Keratinocyte (primary cell): Measurements from ENCODE around the gene UBE2R2. TPM values are rescaled to one million over a fixed set of nuclear protein-coding genes. Genes with fewer than 3 reads are reported as not detected.

Experiments used
- DNase-seq: peaks from one replicate; pipeline ENCODE4 v3.0.0-alpha.2; 2011; ENCODE audit warnings: low read depth, missing footprints, low spot score
- FAIRE-seq: peaks from 2 replicates; lab custom pipeline; 2011; peaks lifted over from hg19 to GRCh38; lab: Jason Lieb, UNC
- H2AFZ ChIP-seq: 2 replicates; pipeline ENCODE4 v1.6.0; 2012; ENCODE audit warnings: low read length, control low read depth, inconsistent platforms; ENCODE audit not compliant: control insufficient read depth
- H3K27ac ChIP-seq: 2 replicates; pipeline ENCODE4 v1.5.1; 2011; ENCODE audit warnings: low read length; ENCODE audit not compliant: control insufficient read depth, insufficient read depth
- H3K27me3 ChIP-seq: 3 replicates; pipeline ENCODE4 v1.6.0; 2011; ENCODE audit warnings: low read length; ENCODE audit not compliant: control insufficient read depth, insufficient read depth; ENCODE audit errors: extremely low read depth
- H3K36me3 ChIP-seq, 2 experiments: 2 replicates in 1 of 2; 3 replicates in 1 of 2; pipeline ENCODE4 v1.5.1; 2011; ENCODE audit warnings: low read length in 2 of 2, mild to moderate bottlenecking in 1 of 2; ENCODE audit not compliant: control insufficient read depth in 2 of 2, insufficient read depth in 2 of 2; ENCODE audit errors: extremely low read depth in 1 of 2
- H3K4me1 ChIP-seq: 3 replicates; pipeline ENCODE4 v1.5.1; 2011; ENCODE audit warnings: low read length; ENCODE audit not compliant: control insufficient read depth, insufficient read depth; ENCODE audit errors: extremely low read depth
- H3K4me2 ChIP-seq: 3 replicates; pipeline ENCODE4 v1.6.0; 2011; ENCODE audit warnings: low read depth, low read length; ENCODE audit not compliant: control insufficient read depth, insufficient read depth; ENCODE audit errors: extremely low read depth
- H3K4me3 ChIP-seq, 3 experiments: fragments of 200-600 bp in 1 of 3; sonication (generic) in 1 of 3; 2 replicates in 2 of 3; 3 replicates in 1 of 3; pipeline ENCODE4 v1.5.1; 2011 to 2016; ENCODE audit warnings: low read length in 3 of 3, mild to moderate bottlenecking in 3 of 3, control low read depth in 2 of 3, inconsistent platforms in 1 of 3, low read depth in 1 of 3, mixed read lengths in 1 of 3, mixed run types in 1 of 3, moderate library complexity in 1 of 3; ENCODE audit not compliant: control insufficient read depth in 2 of 3, insufficient read depth in 2 of 3; ENCODE audit errors: extremely low read depth in 1 of 3
- H3K79me2 ChIP-seq: 2 replicates; pipeline ENCODE4 v1.6.0; 2012; ENCODE audit warnings: low read length; ENCODE audit not compliant: control insufficient read depth, insufficient read depth
- H3K9ac ChIP-seq: 3 replicates; pipeline ENCODE4 v1.6.0; 2011; ENCODE audit warnings: low read length; ENCODE audit not compliant: control insufficient read depth, insufficient read depth; ENCODE audit errors: extremely low read depth
- H3K9me1 ChIP-seq: 3 replicates; pipeline ENCODE4 v1.6.0; 2011; ENCODE audit warnings: low read length; ENCODE audit not compliant: control insufficient read depth, insufficient read depth; ENCODE audit errors: extremely low read depth
- H3K9me3 ChIP-seq: 2 replicates; pipeline ENCODE4 v1.5.1; 2012; ENCODE audit warnings: low read depth, low read length; ENCODE audit not compliant: control insufficient read depth
- H4K20me1 ChIP-seq: 3 replicates; pipeline ENCODE4 v1.6.0; 2011; ENCODE audit warnings: low read length; ENCODE audit not compliant: control insufficient read depth, insufficient read depth; ENCODE audit errors: extremely low read depth
- EZH2 ChIP-seq: IDR thresholded peaks from one replicate; pipeline ENCODE4 v1.6.1; 2012; ENCODE audit warnings: inconsistent platforms, mild to moderate bottlenecking, low read length, moderate library complexity
- dilution Hi-C: fragments of 300-500 bp; cut with MboI; formaldehyde crosslinking; loops from one replicate; pipeline ENCODE4 v1.7.0; 2020; ENCODE audit warnings: low sequenced_read_pairs; ENCODE audit not compliant: extremely low pct_ligation_motif_present
- polyA plus RNA-seq, 5 experiments: library from polyadenylated mRNA; depleted of rRNA in 3 of 5; stranded (reverse) in 3 of 5; stranded (forward) in 1 of 5; unstranded in 1 of 5; fragments of >200 nt; gene quantifications; 1 replicate in 1 of 5; 2 replicates in 3 of 5; 3 replicates in 1 of 5; pipeline versions ENCODE4 v1.2.1 to v1.2.3, GENCODE V29; 2011 to 2012; ENCODE audit warnings: missing spikeins in 2 of 5, low read depth in 1 of 5, low replicate concordance in 1 of 5
- TF ChIP-seq, protein P1 (sequence below), 3 experiments: IDR thresholded peaks in 1 of 3; conservative IDR thresholded peaks in 1 of 3; optimal IDR thresholded peaks in 1 of 3; 2 replicates in 2 of 3; 3 replicates in 1 of 3; pipeline versions ENCODE3 to v1.5.1; 2011; ENCODE audit warnings: low read length in 3 of 3, mild to moderate bottlenecking in 3 of 3, moderate library complexity in 2 of 3, control low read depth in 1 of 3, inconsistent platforms in 1 of 3; ENCODE audit not compliant: insufficient read depth in 2 of 3; ENCODE audit errors: extremely low read depth in 1 of 3

UBE2R2 gene
- polyA plus RNA-seq, 1 donor (not counting 4 experiments of a cell fraction or from before 2014, with no cell fraction given): 20.5 TPM

DNA sequence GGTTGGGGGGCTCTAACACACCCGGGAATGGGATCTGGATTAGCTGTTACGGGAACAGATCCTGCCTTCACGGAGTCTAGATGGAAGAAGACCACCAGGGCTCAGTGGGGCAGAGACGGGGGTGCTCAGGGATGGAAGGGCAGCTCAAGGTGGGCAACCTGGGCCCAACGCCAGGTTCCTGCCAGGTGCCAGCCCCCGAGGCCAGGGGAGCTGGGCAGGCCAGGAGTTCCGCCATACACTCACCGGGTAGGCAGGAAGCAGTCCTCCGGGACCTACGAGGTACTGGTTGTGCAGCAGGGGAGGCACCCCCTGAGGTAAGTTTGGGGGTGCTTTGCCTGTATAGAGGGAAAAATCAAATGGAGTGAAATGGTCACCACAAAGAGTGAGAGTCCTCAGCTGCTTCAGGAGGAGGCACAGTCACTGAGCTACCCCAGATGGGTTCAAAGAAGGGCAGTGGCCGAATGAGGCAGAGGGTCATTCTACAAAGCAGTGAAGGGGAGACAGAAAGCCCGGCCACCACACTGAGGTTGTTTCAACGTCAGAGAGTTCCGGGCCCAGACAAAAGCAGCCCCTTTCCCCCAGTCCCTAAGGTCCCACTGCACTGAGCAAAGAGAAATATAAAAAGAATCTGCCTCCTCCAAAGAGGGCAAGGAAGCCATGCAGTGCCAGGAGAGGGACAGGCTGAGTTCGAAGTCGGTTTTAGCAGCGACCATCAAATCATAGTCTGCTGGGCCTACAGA lies 110.0 kb downstream of the UBE2R2 start:
- TF ChIP-seq EZH2: no peak
- TF ChIP-seq, protein P1, sequence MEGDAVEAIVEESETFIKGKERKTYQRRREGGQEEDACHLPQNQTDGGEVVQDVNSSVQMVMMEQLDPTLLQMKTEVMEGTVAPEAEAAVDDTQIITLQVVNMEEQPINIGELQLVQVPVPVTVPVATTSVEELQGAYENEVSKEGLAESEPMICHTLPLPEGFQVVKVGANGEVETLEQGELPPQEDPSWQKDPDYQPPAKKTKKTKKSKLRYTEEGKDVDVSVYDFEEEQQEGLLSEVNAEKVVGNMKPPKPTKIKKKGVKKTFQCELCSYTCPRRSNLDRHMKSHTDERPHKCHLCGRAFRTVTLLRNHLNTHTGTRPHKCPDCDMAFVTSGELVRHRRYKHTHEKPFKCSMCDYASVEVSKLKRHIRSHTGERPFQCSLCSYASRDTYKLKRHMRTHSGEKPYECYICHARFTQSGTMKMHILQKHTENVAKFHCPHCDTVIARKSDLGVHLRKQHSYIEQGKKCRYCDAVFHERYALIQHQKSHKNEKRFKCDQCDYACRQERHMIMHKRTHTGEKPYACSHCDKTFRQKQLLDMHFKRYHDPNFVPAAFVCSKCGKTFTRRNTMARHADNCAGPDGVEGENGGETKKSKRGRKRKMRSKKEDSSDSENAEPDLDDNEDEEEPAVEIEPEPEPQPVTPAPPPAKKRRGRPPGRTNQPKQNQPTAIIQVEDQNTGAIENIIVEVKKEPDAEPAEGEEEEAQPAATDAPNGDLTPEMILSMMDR (optimal IDR thresholded peaks at IDR 0.05 in 1 of 3, IDR thresholded peaks at IDR 0.05 in 1 of 3, conservative IDR thresholded peaks at IDR 0.05 in 1 of 3; ENCODE audit: extremely low read depth in 1 of 3, insufficient read depth in 2 of 3, low read length in 3 of 3): no peak
- Histone ChIP-seq H2AFZ (no peak overlapping the region), H3K4me1 (no peaks in the 10 kb centered on the region), H3K27ac (no peak overlapping the region), H4K20me1 (no peaks in the 10 kb centered on the region), H3K4me3 (no peak overlapping the region), H3K9me1 (no peaks in the 10 kb centered on the region), H3K36me3 (peaks cover 62 to 70% of the 10 kb centered on the region in 2 experiments), H3K27me3 (no peaks in the 10 kb centered on the region), H3K9ac (no peak overlapping the region), H3K79me2 (peaks cover 2% of the 10 kb centered on the region), H3K4me2 (no peak overlapping the region), H3K9me3 (no peaks in the 10 kb centered on the region)
- FAIRE-seq (no peak), DNase-seq (no peak)
- dilution Hi-C loops: no loop called here

DNA sequence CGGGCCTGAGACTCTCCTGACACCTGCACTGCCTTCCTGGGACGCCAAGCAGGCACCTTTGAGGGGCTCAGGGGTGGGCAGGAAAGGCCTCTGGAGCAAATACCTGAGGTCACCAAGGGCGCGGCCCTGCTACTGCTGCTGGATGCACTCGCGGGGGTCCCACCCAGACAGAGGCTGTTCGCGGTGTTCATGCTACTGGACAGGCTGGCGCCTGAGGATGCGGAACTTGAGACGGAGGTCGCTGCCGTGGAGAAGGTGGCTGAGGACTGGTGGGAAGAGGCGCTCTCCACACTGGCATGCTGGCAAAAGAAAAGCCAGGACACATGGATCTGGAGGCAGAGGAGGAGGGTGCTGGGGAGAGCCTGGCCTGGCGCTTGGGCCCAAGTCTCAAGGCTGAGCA lies 110.7 kb downstream of the UBE2R2 start:
- H3K9me1 ChIP-seq: no peaks in the 10 kb centered on the region
- dilution Hi-C loops: no loop called here
- peaks cover 61 to 71% of the 10 kb centered on the region in 2 experiments for H3K36me3 ChIP-seq
- no peak overlapping the region for H3K27ac ChIP-seq
- FAIRE-seq (no peak), DNase-seq (no peak)
- TF ChIP-seq EZH2: no peak
- TF ChIP-seq, protein P1 (optimal IDR thresholded peaks at IDR 0.05 in 1 of 3, IDR thresholded peaks at IDR 0.05 in 1 of 3, conservative IDR thresholded peaks at IDR 0.05 in 1 of 3; ENCODE audit: extremely low read depth in 1 of 3, insufficient read depth in 2 of 3, low read length in 3 of 3): no peak
- H3K79me2 ChIP-seq: peaks cover 2% of the 10 kb centered on the region
- H3K4me2 ChIP-seq: no peak overlapping the region
- H3K9me3 ChIP-seq: no peaks in the 10 kb centered on the region
- H3K9ac ChIP-seq: no peak overlapping the region
- no peaks in the 10 kb centered on the region for H3K27me3 ChIP-seq
- H2AFZ ChIP-seq: no peak overlapping the region
- H3K4me3 ChIP-seq: no peak overlapping the region
- H4K20me1 ChIP-seq: no peaks in the 10 kb centered on the region
- no peaks in the 10 kb centered on the region for H3K4me1 ChIP-seq
